B cell (primary cell): ENCODE results near the gene ACTL8. TPM values are rescaled to one million over a fixed set of nuclear protein-coding genes. Genes with fewer than 3 reads are reported as not detected.

Experiments used
- ATAC-seq: fragments of 200-7000 bp; cut with Tn5 transposase; one replicate; pipeline ENCODE4 v1.10.0; 2021; ENCODE audit warnings: low read depth, mild to moderate bottlenecking, moderate number of reproducible peaks, moderate library complexity
- CTCF ChIA-PET: fragments of 350-600 bp; sonication (Branson Sonifier 250); formaldehyde crosslinking; loops from one replicate; lab custom pipeline; 2021; ENCODE audit warnings: antibody characterized with exemption, inconsistent platforms; lab: Charles Lee
- POLR2A ChIA-PET: fragments of 350-600 bp; sonication (Branson Sonifier 250); formaldehyde crosslinking; loops from one replicate; lab custom pipeline; 2021; ENCODE audit warnings: antibody characterized with exemption; lab: Charles Lee
- DNase-seq: peaks from one replicate; pipeline ENCODE4 v3.0.0; 2013
- H2AFZ ChIP-seq: 2 replicates; pipeline ENCODE4 v1.6.1; 2012; ENCODE audit warnings: mild to moderate bottlenecking, low read depth, low read length; ENCODE audit not compliant: insufficient read depth, poor library complexity, severe bottlenecking
- H3K27ac ChIP-seq, 2 donors: 1 replicate in 1 of 2; 2 replicates in 1 of 2; pipeline ENCODE4 v1.5.1; 2012 to 2013; ENCODE audit warnings: low read length in 2 of 2, mild to moderate bottlenecking in 2 of 2, moderate library complexity in 1 of 2
- H3K27me3 ChIP-seq, 4 experiments: fragments of 200-600 bp in 1 of 4; sonication (generic) in 1 of 4; replicated peaks in 1 of 4; 1 replicate in 2 of 4; 2 replicates in 2 of 4; pipeline versions ENCODE4 v1.6.1 to v1.7.0; 2013 to 2016; ENCODE audit warnings: low read length in 3 of 4, mild to moderate bottlenecking in 2 of 4, mixed read lengths in 1 of 4, moderate library complexity in 1 of 4; ENCODE audit not compliant: insufficient read depth in 4 of 4, control insufficient read depth in 3 of 4; ENCODE audit errors: control extremely low read depth in 1 of 4
- H3K36me3 ChIP-seq, 2 experiments: replicated peaks in 1 of 2; 1 replicate in 1 of 2; 2 replicates in 1 of 2; pipeline versions ENCODE4 v1.6.1 to v1.7.1; 2013; ENCODE audit warnings: low read length in 1 of 2; ENCODE audit not compliant: insufficient read depth in 2 of 2, control insufficient read depth in 1 of 2; ENCODE audit errors: control extremely low read depth in 1 of 2, extremely low read depth in 1 of 2
- H3K4me1 ChIP-seq, 2 donors: fragments of 200-600 bp in 1 of 2; sonication (generic) in 1 of 2; 1 replicate in 1 of 2; 2 replicates in 1 of 2; pipeline versions ENCODE4 v1.5.1 to v1.6.1; 2013 to 2017; ENCODE audit warnings: low read length in 2 of 2; ENCODE audit not compliant: control insufficient read depth in 2 of 2, insufficient read depth in 2 of 2
- H3K4me2 ChIP-seq: replicated peaks from 2 replicates; pipeline ENCODE3; 2012; ENCODE audit warnings: mild to moderate bottlenecking, low read depth, low read length; ENCODE audit not compliant: poor library complexity, severe bottlenecking
- H3K4me3 ChIP-seq, 5 experiments: fragments of 200-600 bp in 1 of 5; sonication (generic) in 1 of 5; 1 replicate in 3 of 5; 2 replicates in 2 of 5; pipeline versions ENCODE4 v1.5.1 to v1.7.0; 2011 to 2016; ENCODE audit warnings: low read length in 4 of 5, mild to moderate bottlenecking in 4 of 5, low read depth in 2 of 5, control low read depth in 1 of 5, moderate library complexity in 1 of 5; ENCODE audit not compliant: insufficient read depth in 1 of 5; ENCODE audit errors: control extremely low read depth in 1 of 5, extremely low read depth in 1 of 5
- H3K79me2 ChIP-seq: fragments of 200-600 bp; sonication (generic); one replicate; pipeline ENCODE4 v1.6.0; 2016; ENCODE audit warnings: low read length; ENCODE audit not compliant: control insufficient read depth, insufficient read depth
- H3K9ac ChIP-seq: fragments of 200-600 bp; sonication (generic); 2 replicates; pipeline ENCODE4 v1.6.1; 2017; ENCODE audit warnings: mild to moderate bottlenecking, low read length, moderate library complexity
- H3K9me3 ChIP-seq, 3 donors: one replicate each; pipeline versions ENCODE4 v1.6.1 to v1.7.1; 2013; ENCODE audit warnings: low read length in 2 of 3; ENCODE audit not compliant: control insufficient read depth in 2 of 3, insufficient read depth in 1 of 3; ENCODE audit errors: control extremely low read depth in 1 of 3
- H4K20me1 ChIP-seq: 2 replicates; pipeline ENCODE4 v1.6.0; 2012; ENCODE audit warnings: mild to moderate bottlenecking, low read length; ENCODE audit not compliant: insufficient read depth, control insufficient read depth, poor library complexity, severe bottlenecking
- H3K27ac Mint-ChIP-seq: one replicate; pipeline ENCODE4 v1.8.0; 2021; ENCODE audit warnings: mixed read lengths
- H3K27me3 Mint-ChIP-seq: one replicate; pipeline ENCODE4 v1.8.0; 2021; ENCODE audit warnings: mixed read lengths
- H3K4me1 Mint-ChIP-seq: one replicate; pipeline ENCODE4 v1.8.0; 2021; ENCODE audit warnings: mixed read lengths
- H3K4me3 Mint-ChIP-seq: one replicate; pipeline ENCODE4 v1.8.0; 2021; ENCODE audit warnings: mixed read lengths
- H3K9me3 Mint-ChIP-seq: one replicate; pipeline ENCODE4 v1.8.0; 2022; ENCODE audit warnings: mixed read lengths; ENCODE audit not compliant: insufficient read depth
- CTCF ChIP-seq: fragments of 200-600 bp; IDR thresholded peaks from one replicate; pipeline ENCODE4 v1.8.0; 2022; ENCODE audit warnings: antibody characterized with exemption, mild to moderate bottlenecking
- EZH2 ChIP-seq: IDR thresholded peaks from 2 replicates; pipeline ENCODE4 v1.6.1; 2012; ENCODE audit warnings: borderline replicate concordance, low read depth, mild to moderate bottlenecking, moderate library complexity, low read length; ENCODE audit not compliant: insufficient read depth, poor library complexity, severe bottlenecking
- WGBS: methylation state at CpG from one replicate; pipeline ENCODE4 v1.1.5; 2013; ENCODE audit warnings: missing lambda C conversion rate; ENCODE audit not compliant: insufficient coverage; 5-methylcytosine and 5-hydroxymethylcytosine counted together
- intact Hi-C: fragments of 100-400 bp; cut with micrococcal nuclease; formaldehyde crosslinking; loops from one replicate; pipeline ENCODE4 v1.10.0; 2022
- polyA plus RNA-seq: library from polyadenylated mRNA; depleted of rRNA; stranded (reverse); fragments of >200 nt; gene quantifications from 2 replicates; pipeline ENCODE4 v1.2.3, GENCODE V29; 2012
- total RNA-seq, 2 donors: library from RNA; stranded (reverse); fragments of 120-200 nt in 1 of 2; gene quantifications; 1 replicate in 1 of 2; 2 replicates in 1 of 2; pipeline versions ENCODE4 v1.2.3 to v1.2.4, GENCODE V29; 2013 to 2022

The ACTL8 gene
- total and polyA plus RNA-seq, 2 donors (not counting 1 experiment from before 2014, with no cell fraction given), result not detected

DNA sequence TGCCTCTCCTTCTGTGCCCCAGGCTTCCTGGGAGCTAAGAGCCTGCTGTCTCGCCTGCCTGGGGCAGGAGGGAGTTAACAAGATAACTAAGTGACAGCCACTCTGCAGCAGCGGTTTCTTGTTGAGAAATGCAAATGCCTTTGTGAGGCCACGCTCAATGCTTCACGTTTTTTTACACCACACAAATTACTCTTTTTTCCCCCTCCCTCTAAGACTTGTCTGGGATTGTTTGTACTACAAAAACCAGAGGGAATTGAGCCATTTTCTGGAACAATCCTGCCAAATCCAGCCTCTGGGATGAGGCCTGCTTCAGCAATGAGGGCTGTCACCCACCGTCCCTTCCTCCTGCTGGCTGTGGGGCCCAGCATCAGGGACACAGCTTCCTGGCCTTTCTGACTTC, 119.6 kb downstream of the ACTL8 start:
- H3K27me3 Mint-ChIP-seq, result peaks cover 14% of the 10 kb centered on the region
- ATAC-seq (no peak), DNase-seq (no peak)
- CTCF ChIA-PET, result no interaction called here
- H3K9ac ChIP-seq, result no peak overlapping the region
- no peaks in the 10 kb centered on the region for H4K20me1 ChIP-seq
- no peak overlapping the region for H3K4me3 ChIP-seq
- peaks cover 0 to 3% (median 0%) of the 10 kb centered on the region in 4 experiments for H3K27me3 ChIP-seq
- H3K79me2 ChIP-seq, result no peaks in the 10 kb centered on the region
- H2AFZ ChIP-seq, result no peak overlapping the region
- intact Hi-C loops, result no loop called here
- no peak overlapping the region for H3K27ac ChIP-seq
- no peak overlapping the region for H3K4me3 Mint-ChIP-seq
- WGBS, result 20% methylated on average over 5 of the region's 5 CpGs
- no peak overlapping the region for H3K4me2 ChIP-seq
- H3K4me1 Mint-ChIP-seq, result no peaks in the 10 kb centered on the region
- no peaks in the 10 kb centered on the region for H3K9me3 ChIP-seq
- H3K27ac Mint-ChIP-seq, result no peak overlapping the region
- H3K9me3 Mint-ChIP-seq, result no peaks in the 10 kb centered on the region
- no peak for TF ChIP-seq CTCF
- no peak for TF ChIP-seq EZH2
- no peaks in the 10 kb centered on the region for H3K4me1 ChIP-seq
- POLR2A ChIA-PET, result no interaction called here
- H3K36me3 ChIP-seq, result no peaks in the 10 kb centered on the region

DNA sequence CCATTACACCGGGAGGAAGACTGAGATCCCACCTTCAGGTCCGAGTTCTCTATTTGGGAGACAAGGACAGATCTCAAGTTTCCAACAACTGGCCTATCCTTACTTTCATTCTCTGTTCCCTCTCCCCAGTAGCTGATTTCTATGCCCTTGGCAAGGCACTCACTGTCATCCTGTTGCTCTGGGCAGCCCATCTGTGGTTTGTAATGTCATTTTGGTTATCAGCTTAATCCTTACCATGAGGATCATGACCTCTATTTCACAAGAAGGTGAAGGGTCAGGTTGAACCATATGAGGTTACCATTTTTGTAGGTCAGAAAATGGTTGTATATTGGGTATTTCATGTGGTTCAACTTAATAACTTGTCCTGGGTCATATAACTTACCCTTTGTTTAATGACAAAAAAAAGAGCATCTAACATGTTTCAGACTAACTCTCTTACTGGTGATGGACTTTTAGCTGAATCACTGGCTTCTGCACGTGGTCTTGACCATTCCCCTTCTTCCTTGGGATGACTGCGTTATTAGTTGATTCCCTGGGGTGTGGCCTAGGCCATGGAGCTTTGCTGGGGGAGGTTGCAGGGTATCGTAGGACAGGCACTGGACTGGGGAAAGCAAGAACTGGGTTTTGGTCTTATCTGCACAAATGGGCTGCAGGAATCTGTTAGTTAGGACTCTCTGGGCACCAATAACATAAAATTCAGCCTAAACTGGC, 120.2 kb downstream of the ACTL8 start:
- no peaks in the 10 kb centered on the region for H4K20me1 ChIP-seq
- no peaks in the 10 kb centered on the region for H3K4me1 Mint-ChIP-seq
- no peak overlapping the region for H3K27ac ChIP-seq
- no peak overlapping the region for H3K4me3 Mint-ChIP-seq
- DNase-seq (no peak), ATAC-seq (no peak)
- no peaks in the 10 kb centered on the region for H3K9me3 ChIP-seq
- H3K27ac Mint-ChIP-seq, result no peak overlapping the region
- TF ChIP-seq EZH2, result no peak
- no peak for TF ChIP-seq CTCF
- peaks cover 0 to 3% (median 0%) of the 10 kb centered on the region in 4 experiments for H3K27me3 ChIP-seq
- H3K27me3 Mint-ChIP-seq, result peaks cover 16% of the 10 kb centered on the region
- intact Hi-C loops, result no loop called here
- no peaks in the 10 kb centered on the region for H3K4me1 ChIP-seq
- WGBS, result 86% methylated on average over 3 of the region's 5 CpGs
- ChIA-PET POLR2A (no interaction called here), CTCF (no interaction called here)
- H3K4me2 ChIP-seq, result no peak overlapping the region
- H3K9ac ChIP-seq, result no peak overlapping the region
- no peaks in the 10 kb centered on the region for H3K79me2 ChIP-seq
- H3K9me3 Mint-ChIP-seq, result no peaks in the 10 kb centered on the region
- no peak overlapping the region for H2AFZ ChIP-seq
- no peaks in the 10 kb centered on the region for H3K36me3 ChIP-seq
- H3K4me3 ChIP-seq, result no peak overlapping the region
